Right lobe of liver (tissue), 4 donors: ENCODE data around the gene CFAP161.

ENCODE experiments used
- POLR2A ChIP-seq: fragments of 450-650 bp; IDR thresholded peaks from one replicate; pipeline ENCODE4 v1.6.1; 2017; ENCODE audit warnings: antibody characterized with exemption, mild to moderate bottlenecking
- TF ChIP-seq, protein P1 (sequence below), 4 donors: fragments of 200-600 bp in 3 of 4; fragments of 450-650 bp in 1 of 4; IDR thresholded peaks; one replicate each; pipeline versions ENCODE4 v1.5.1 to v1.8.0; 2016 to 2022; ENCODE audit warnings: antibody characterized with exemption in 4 of 4, mild to moderate bottlenecking in 2 of 4
- donor health status: DM: no; HTN: no; CAD: no.
- donor health status: DM: no; HTN: no; CAD: no.
- donor health status: DM: no; HTN: yes; CAD: no.

DNA sequence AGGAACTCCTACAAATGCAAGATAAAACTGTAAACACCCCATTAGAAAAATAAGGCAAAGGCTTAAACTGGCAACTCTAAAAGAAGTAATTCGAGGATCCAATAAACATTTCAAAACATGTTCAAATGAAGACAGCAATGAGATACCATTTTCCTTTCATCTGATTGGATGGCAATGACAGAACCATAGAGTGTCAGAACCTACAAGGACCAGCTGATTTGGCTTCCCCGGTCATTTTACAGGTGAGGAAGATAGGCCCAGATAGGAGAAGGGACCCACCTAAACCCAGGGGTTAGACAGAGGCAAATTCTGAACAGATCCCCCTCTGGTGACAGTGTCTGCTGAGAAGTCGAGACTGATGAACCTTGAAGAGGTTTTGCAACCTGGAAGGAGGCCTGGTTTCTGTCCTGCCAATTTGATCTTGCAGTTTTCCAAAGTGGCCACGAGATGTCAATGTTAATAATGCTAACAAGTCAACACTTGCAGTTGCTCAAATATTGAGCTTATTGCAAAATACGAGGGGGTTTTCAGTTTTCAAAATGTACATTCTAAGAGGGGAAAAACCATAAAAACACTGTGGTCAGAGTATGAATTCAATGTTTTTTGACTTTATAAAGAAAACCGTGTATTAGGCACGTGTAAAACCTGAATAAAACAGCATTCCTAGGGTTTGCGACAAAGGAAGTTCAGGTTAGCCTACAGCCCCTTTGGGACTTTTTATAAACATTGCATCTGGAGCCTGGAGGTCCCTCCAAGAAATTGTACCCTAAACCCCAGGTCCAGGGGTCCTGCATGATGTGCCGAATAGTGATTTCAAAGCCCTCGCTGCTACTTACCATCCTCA is 21.5 kb downstream of the CFAP161 start:
- TF ChIP-seq POLR2A: no peak
- TF ChIP-seq, protein P1, sequence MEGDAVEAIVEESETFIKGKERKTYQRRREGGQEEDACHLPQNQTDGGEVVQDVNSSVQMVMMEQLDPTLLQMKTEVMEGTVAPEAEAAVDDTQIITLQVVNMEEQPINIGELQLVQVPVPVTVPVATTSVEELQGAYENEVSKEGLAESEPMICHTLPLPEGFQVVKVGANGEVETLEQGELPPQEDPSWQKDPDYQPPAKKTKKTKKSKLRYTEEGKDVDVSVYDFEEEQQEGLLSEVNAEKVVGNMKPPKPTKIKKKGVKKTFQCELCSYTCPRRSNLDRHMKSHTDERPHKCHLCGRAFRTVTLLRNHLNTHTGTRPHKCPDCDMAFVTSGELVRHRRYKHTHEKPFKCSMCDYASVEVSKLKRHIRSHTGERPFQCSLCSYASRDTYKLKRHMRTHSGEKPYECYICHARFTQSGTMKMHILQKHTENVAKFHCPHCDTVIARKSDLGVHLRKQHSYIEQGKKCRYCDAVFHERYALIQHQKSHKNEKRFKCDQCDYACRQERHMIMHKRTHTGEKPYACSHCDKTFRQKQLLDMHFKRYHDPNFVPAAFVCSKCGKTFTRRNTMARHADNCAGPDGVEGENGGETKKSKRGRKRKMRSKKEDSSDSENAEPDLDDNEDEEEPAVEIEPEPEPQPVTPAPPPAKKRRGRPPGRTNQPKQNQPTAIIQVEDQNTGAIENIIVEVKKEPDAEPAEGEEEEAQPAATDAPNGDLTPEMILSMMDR (IDR thresholded peaks at IDR 0.05): peak; percentile 57 to 66 (median 62)
